MM.1S (cell line): ENCODE results near the gene FLAD1.

Source experiments
- CTCF ChIP-seq: fragments of 300-600 bp; sonication (generic); IDR thresholded peaks from 2 replicates; pipeline ENCODE4 v1.5.1; 2016; ENCODE audit warnings: antibody characterized with exemption, low read length, mixed read lengths
- EZH2 ChIP-seq: fragments of 300-600 bp; sonication (generic); optimal IDR thresholded peaks from 2 replicates; pipeline ENCODE3; 2017; ENCODE audit warnings: low read depth, mild to moderate bottlenecking, antibody characterized with exemption, low read length, mixed read lengths

GRCh38 chr1:154958036-154958435 lies 25.1 kb upstream of the FLAD1 start:
- TF ChIP-seq CTCF (no peak), EZH2 (no peak)
